Measurements from ENCODE around the gene PEX11B. TPM values are rescaled to one million over a fixed set of nuclear protein-coding genes. Genes with fewer than 3 reads are reported as not detected.

PEX11B gene
- total RNA-seq, 1 donor from 2014 or later = 26.6 TPM

GRCh38 chr1:145952903-145953302 is 34.4 kb upstream of the PEX11B start:
- H3K4me1 ChIP-seq (ENCODE audit: control insufficient read depth in 3 of 3, insufficient read depth in 3 of 3, low read length in 3 of 3) = peaks cover 53 to 55% (median 55%) of the 10 kb centered on the region in 3 donors
- no peak overlapping the region for H3K4me3 ChIP-seq (ENCODE audit: low read length in 3 of 3)
- H3K27me3 ChIP-seq (ENCODE audit: control insufficient read depth in 3 of 3, insufficient read depth in 3 of 3, low read length in 3 of 3) = no peaks in the 10 kb centered on the region
- no peak overlapping the region for H3K9ac ChIP-seq (ENCODE audit: low read depth in 1 of 3, low read length in 3 of 3)
- H3K27ac ChIP-seq (ENCODE audit: low read depth, low read length) = no peak overlapping the region
- peaks cover 0 to 3% (median 0%) of the 10 kb centered on the region in 3 donors for H3K36me3 ChIP-seq (ENCODE audit: control insufficient read depth in 3 of 3, insufficient read depth in 3 of 3, low read length in 3 of 3)
- H3K9me3 ChIP-seq (ENCODE audit: control insufficient read depth in 3 of 3, low read length in 3 of 3) = no peaks in the 10 kb centered on the region

DNA sequence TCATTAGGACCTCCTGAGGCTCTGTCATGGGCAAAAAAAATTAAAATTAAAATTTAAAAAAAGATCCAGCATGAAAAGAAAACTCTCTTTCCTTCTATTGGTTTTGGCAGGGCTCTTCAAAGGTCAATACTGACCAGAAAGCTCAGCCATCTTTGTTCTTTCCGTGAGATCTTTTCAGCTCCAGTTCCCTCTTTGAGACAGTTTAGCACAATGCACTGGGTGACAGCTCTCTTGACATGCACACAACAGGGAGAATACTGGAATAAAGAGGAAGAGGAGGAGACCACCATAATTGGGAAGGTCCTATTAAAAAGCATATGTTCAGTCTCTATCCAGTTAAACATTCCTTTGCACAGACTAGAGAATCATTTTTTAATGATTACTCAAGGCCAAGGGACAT is 33.0 kb upstream of the PEX11B start:
- Histone ChIP-seq H3K27me3 (ENCODE audit: control insufficient read depth in 3 of 3, insufficient read depth in 3 of 3, low read length in 3 of 3) (no peaks in the 10 kb centered on the region), H3K9ac (ENCODE audit: low read depth in 1 of 3, low read length in 3 of 3) (no peak overlapping the region), H3K27ac (ENCODE audit: low read depth, low read length) (no peak overlapping the region), H3K36me3 (ENCODE audit: control insufficient read depth in 3 of 3, insufficient read depth in 3 of 3, low read length in 3 of 3) (peaks cover 0 to 11% (median 0%) of the 10 kb centered on the region in 3 donors), H3K9me3 (ENCODE audit: control insufficient read depth in 3 of 3, low read length in 3 of 3) (no peaks in the 10 kb centered on the region), H3K4me1 (ENCODE audit: control insufficient read depth in 3 of 3, insufficient read depth in 3 of 3, low read length in 3 of 3) (peaks cover 47 to 61% (median 52%) of the 10 kb centered on the region in 3 donors), H3K4me3 (ENCODE audit: low read length in 3 of 3) (no peak overlapping the region)

DNA sequence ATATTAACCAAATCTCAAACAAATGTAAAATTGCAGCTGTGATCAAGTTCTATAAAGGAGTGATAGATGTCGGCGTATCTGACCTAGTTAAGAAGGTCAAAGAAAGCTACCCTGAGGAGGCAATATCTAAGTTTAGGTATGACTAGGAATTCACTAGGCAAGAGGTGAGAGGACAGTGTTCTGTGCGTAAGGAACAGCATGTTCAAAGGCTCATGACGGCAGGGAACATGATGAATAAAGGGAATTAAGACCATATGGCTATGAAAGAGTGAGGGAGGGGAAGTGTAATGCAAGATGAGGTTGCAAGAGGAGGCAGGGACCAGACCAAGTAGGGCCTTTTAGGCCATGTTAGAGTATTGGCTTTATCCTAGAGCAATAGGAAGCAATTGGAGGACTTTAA is 30.7 kb upstream of the PEX11B start:
- H3K4me1 ChIP-seq (ENCODE audit: control insufficient read depth in 3 of 3, insufficient read depth in 3 of 3, low read length in 3 of 3) = peaks cover 26 to 41% (median 30%) of the 10 kb centered on the region in 3 donors

GRCh38 chr1:145947551-145947950 is 29.0 kb upstream of the PEX11B start:
- H3K36me3 ChIP-seq (ENCODE audit: control insufficient read depth in 3 of 3, insufficient read depth in 3 of 3, low read length in 3 of 3) = peaks cover 0 to 19% (median 5%) of the 10 kb centered on the region in 3 donors
- H3K9ac ChIP-seq (ENCODE audit: low read depth in 1 of 3, low read length in 3 of 3) = no peak overlapping the region
- no peak overlapping the region for H3K27ac ChIP-seq (ENCODE audit: low read depth, low read length)

More for the DNA sequence above, 30.7 kb upstream of the PEX11B start:
- Histone ChIP-seq H3K9ac (ENCODE audit: low read depth in 1 of 3, low read length in 3 of 3) (no peak overlapping the region), H3K27ac (ENCODE audit: low read depth, low read length) (peak overlapping the region; percentile 67), H3K4me3 (ENCODE audit: low read length in 3 of 3) (no peak overlapping the region), H3K9me3 (ENCODE audit: control insufficient read depth in 3 of 3, low read length in 3 of 3) (no peaks in the 10 kb centered on the region), H3K36me3 (ENCODE audit: control insufficient read depth in 3 of 3, insufficient read depth in 3 of 3, low read length in 3 of 3) (peaks cover 0 to 13% (median 0%) of the 10 kb centered on the region in 3 donors), H3K27me3 (ENCODE audit: control insufficient read depth in 3 of 3, insufficient read depth in 3 of 3, low read length in 3 of 3) (no peaks in the 10 kb centered on the region)

DNA sequence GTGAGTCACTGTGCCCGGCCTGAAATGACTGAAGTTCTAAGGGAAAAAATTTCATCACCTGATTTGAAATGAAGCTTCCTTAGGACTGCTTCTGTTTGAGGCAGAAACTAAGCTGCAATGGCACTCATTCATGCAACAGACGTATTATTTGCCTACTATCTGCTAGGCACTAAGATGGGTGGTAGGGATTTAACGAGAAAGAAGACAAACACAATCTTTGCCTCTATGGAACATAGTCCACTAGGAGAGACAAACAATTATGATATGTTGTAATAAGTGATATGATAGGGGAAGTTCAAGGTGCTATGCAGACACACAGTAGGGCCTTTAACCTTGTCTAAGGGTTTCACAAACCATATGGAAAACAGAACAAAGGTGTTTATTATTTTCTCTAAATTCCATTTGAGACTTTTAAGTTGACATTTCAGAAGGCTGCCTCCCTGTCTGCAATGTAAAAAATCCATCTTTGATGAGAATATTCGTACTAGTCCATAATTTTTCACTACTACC is 28.0 kb upstream of the PEX11B start:
- Histone ChIP-seq H3K27ac (ENCODE audit: low read depth, low read length) (no peak overlapping the region), H3K4me3 (ENCODE audit: low read length in 3 of 3) (no peak overlapping the region), H3K36me3 (ENCODE audit: control insufficient read depth in 3 of 3, insufficient read depth in 3 of 3, low read length in 3 of 3) (peaks cover 0 to 23% (median 7%) of the 10 kb centered on the region in 3 donors), H3K9ac (ENCODE audit: low read depth in 1 of 3, low read length in 3 of 3) (no peak overlapping the region), H3K4me1 (ENCODE audit: control insufficient read depth in 3 of 3, insufficient read depth in 3 of 3, low read length in 3 of 3) (peaks cover 16 to 32% (median 21%) of the 10 kb centered on the region in 3 donors), H3K27me3 (ENCODE audit: control insufficient read depth in 3 of 3, insufficient read depth in 3 of 3, low read length in 3 of 3) (no peaks in the 10 kb centered on the region), H3K9me3 (ENCODE audit: control insufficient read depth in 3 of 3, low read length in 3 of 3) (no peaks in the 10 kb centered on the region)

More at GRCh38 chr1:145947551-145947950, 29.0 kb upstream of the PEX11B start:
- peaks cover 16 to 32% (median 24%) of the 10 kb centered on the region in 3 donors for H3K4me1 ChIP-seq (ENCODE audit: control insufficient read depth in 3 of 3, insufficient read depth in 3 of 3, low read length in 3 of 3)
- no peaks in the 10 kb centered on the region for H3K9me3 ChIP-seq (ENCODE audit: control insufficient read depth in 3 of 3, low read length in 3 of 3)
- no peaks in the 10 kb centered on the region for H3K27me3 ChIP-seq (ENCODE audit: control insufficient read depth in 3 of 3, insufficient read depth in 3 of 3, low read length in 3 of 3)
- H3K4me3 ChIP-seq (ENCODE audit: low read length in 3 of 3) = no peak overlapping the region

DNA sequence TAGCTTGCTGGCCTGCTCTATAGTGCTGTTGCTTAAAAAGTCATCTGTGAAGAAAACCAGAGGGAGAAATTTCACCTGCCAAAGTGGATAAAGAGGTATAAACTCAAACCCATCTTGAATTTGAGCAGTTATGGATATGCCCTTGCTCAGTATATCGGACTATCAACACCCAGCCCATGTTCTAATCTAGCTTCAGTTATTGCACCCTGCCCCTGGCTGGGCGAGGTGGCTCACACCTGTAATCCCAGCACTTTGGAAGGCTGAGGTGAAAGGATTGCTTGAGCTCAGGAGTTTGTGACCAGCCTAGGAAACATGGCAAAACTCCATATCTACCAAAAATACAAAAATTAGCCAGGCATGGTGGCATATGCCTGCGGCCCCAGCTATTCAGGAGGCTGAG is 26.0 kb upstream of the PEX11B start:
- no peak overlapping the region for H3K9ac ChIP-seq (ENCODE audit: low read depth in 1 of 3, low read length in 3 of 3)
- no peak overlapping the region for H3K4me3 ChIP-seq (ENCODE audit: low read length in 3 of 3)
- no peaks in the 10 kb centered on the region for H3K27me3 ChIP-seq (ENCODE audit: control insufficient read depth in 3 of 3, insufficient read depth in 3 of 3, low read length in 3 of 3)
- no peaks in the 10 kb centered on the region for H3K9me3 ChIP-seq (ENCODE audit: control insufficient read depth in 3 of 3, low read length in 3 of 3)
- no peak overlapping the region for H3K27ac ChIP-seq (ENCODE audit: low read depth, low read length)
- H3K4me1 ChIP-seq (ENCODE audit: control insufficient read depth in 3 of 3, insufficient read depth in 3 of 3, low read length in 3 of 3) = peaks cover 9 to 20% (median 14%) of the 10 kb centered on the region in 3 donors
- H3K36me3 ChIP-seq (ENCODE audit: control insufficient read depth in 3 of 3, insufficient read depth in 3 of 3, low read length in 3 of 3) = peaks cover 0 to 21% (median 7%) of the 10 kb centered on the region in 3 donors

GRCh38 chr1:145942871-145943270 is 24.4 kb upstream of the PEX11B start:
- Histone ChIP-seq H3K27ac (ENCODE audit: low read depth, low read length) (no peak overlapping the region), H3K9me3 (ENCODE audit: control insufficient read depth in 3 of 3, low read length in 3 of 3) (no peaks in the 10 kb centered on the region), H3K4me1 (ENCODE audit: control insufficient read depth in 3 of 3, insufficient read depth in 3 of 3, low read length in 3 of 3) (peaks cover 0 to 6% (median 2%) of the 10 kb centered on the region in 3 donors), H3K4me3 (ENCODE audit: low read length in 3 of 3) (no peak overlapping the region), H3K36me3 (ENCODE audit: control insufficient read depth in 3 of 3, insufficient read depth in 3 of 3, low read length in 3 of 3) (peaks cover 0 to 21% (median 7%) of the 10 kb centered on the region in 3 donors), H3K27me3 (ENCODE audit: control insufficient read depth in 3 of 3, insufficient read depth in 3 of 3, low read length in 3 of 3) (no peaks in the 10 kb centered on the region), H3K9ac (ENCODE audit: low read depth in 1 of 3, low read length in 3 of 3) (no peak overlapping the region)

- Histone ChIP-seq H3K9ac (ENCODE audit: low read depth in 1 of 3, low read length in 3 of 3) (no peak overlapping the region), H3K27ac (ENCODE audit: low read depth, low read length) (no peak overlapping the region)
These were observed 23.9 kb upstream of the PEX11B start for GRCh38 chr1:145942405-145942804.

GRCh38 chr1:145937436-145937835 is 18.9 kb upstream of the PEX11B start:
- Histone ChIP-seq H3K9ac (ENCODE audit: low read depth in 1 of 3, low read length in 3 of 3) (no peak overlapping the region), H3K4me1 (ENCODE audit: control insufficient read depth in 3 of 3, insufficient read depth in 3 of 3, low read length in 3 of 3) (peaks cover 0 to 13% (median 12%) of the 10 kb centered on the region in 3 donors), H3K27me3 (ENCODE audit: control insufficient read depth in 3 of 3, insufficient read depth in 3 of 3, low read length in 3 of 3) (no peaks in the 10 kb centered on the region), H3K27ac (ENCODE audit: low read depth, low read length) (no peak overlapping the region), H3K4me3 (ENCODE audit: low read length in 3 of 3) (no peak overlapping the region), H3K9me3 (ENCODE audit: control insufficient read depth in 3 of 3, low read length in 3 of 3) (no peaks in the 10 kb centered on the region), H3K36me3 (ENCODE audit: control insufficient read depth in 3 of 3, insufficient read depth in 3 of 3, low read length in 3 of 3) (peaks cover 5 to 27% (median 15%) of the 10 kb centered on the region in 3 donors)

More at GRCh38 chr1:145942405-145942804, 23.9 kb upstream of the PEX11B start:
- peaks cover 2 to 21% (median 9%) of the 10 kb centered on the region in 3 donors for H3K36me3 ChIP-seq (ENCODE audit: control insufficient read depth in 3 of 3, insufficient read depth in 3 of 3, low read length in 3 of 3)
- peaks cover 0 to 2% (median under 1%) of the 10 kb centered on the region in 3 donors for H3K4me1 ChIP-seq (ENCODE audit: control insufficient read depth in 3 of 3, insufficient read depth in 3 of 3, low read length in 3 of 3)
- H3K4me3 ChIP-seq (ENCODE audit: low read length in 3 of 3) = no peak overlapping the region
- H3K27me3 ChIP-seq (ENCODE audit: control insufficient read depth in 3 of 3, insufficient read depth in 3 of 3, low read length in 3 of 3) = no peaks in the 10 kb centered on the region
- no peaks in the 10 kb centered on the region for H3K9me3 ChIP-seq (ENCODE audit: control insufficient read depth in 3 of 3, low read length in 3 of 3)

- H3K9me3 ChIP-seq (ENCODE audit: control insufficient read depth in 3 of 3, low read length in 3 of 3) = no peaks in the 10 kb centered on the region
- H3K27me3 ChIP-seq (ENCODE audit: control insufficient read depth in 3 of 3, insufficient read depth in 3 of 3, low read length in 3 of 3) = no peaks in the 10 kb centered on the region
- peak overlapping the region in 2 of 3 donors; percentile 17 to 20 for H3K9ac ChIP-seq (ENCODE audit: low read depth in 1 of 3, low read length in 3 of 3)
- no peak overlapping the region for H3K4me3 ChIP-seq (ENCODE audit: low read length in 3 of 3)
- peak overlapping the region; percentile 30 for H3K27ac ChIP-seq (ENCODE audit: low read depth, low read length)
- H3K4me1 ChIP-seq (ENCODE audit: control insufficient read depth in 3 of 3, insufficient read depth in 3 of 3, low read length in 3 of 3) = peaks cover 0 to 13% (median 12%) of the 10 kb centered on the region in 3 donors
- H3K36me3 ChIP-seq (ENCODE audit: control insufficient read depth in 3 of 3, insufficient read depth in 3 of 3, low read length in 3 of 3) = peaks cover 5 to 24% (median 16%) of the 10 kb centered on the region in 3 donors
These were observed 17.7 kb upstream of the PEX11B start for GRCh38 chr1:145936247-145936646.

Measured in skeletal muscle tissue (tissue), 4 donors.